Astrocyte of the cerebellum (primary cell): ENCODE measurements around the gene FAM83D.
A peak's percentile ranks its signal among the peaks of the same experiment; 100 is the strongest.

ENCODE experiments used
- DNase-seq: peaks from one replicate; pipeline ENCODE4 v3.0.0-alpha.2; 2011; ENCODE audit warnings: low read depth
- H3K4me3 ChIP-seq: 2 replicates; pipeline ENCODE4 v1.5.1; 2011; ENCODE audit warnings: mild to moderate bottlenecking, low read depth, low read length, moderate library complexity
- in situ Hi-C: cut with HindIII; loops from 2 replicates; pipeline ENCODE4 v1.10.0; 2017; ENCODE audit warnings: low sequenced_read_pairs
- TF ChIP-seq, protein P1 (sequence below): IDR thresholded peaks from 2 replicates; pipeline ENCODE4 v1.5.1; 2012; ENCODE audit warnings: low read length, low read depth, moderate library complexity, mild to moderate bottlenecking; ENCODE audit errors: missing control alignments

The FAM83D gene

DNA sequence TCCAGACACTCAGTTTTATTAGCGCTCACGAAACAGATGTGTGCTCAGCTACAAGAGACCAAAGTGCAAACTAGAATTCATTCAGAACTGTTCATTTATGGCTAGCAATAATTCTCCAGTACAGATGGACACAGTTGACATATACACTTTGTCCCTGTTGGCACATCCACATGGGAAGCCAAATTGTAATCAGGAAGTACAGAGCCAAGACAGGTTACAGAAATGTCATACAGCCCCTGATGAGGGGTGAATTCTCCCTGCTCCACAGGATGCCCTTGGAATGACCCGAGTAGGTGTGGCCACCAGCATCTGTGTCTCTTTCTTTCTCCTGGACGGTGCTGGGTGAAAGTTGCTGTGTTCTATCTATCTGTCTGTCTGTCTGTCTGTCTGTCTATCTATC, 43.5 kb downstream of the FAM83D start:
- in situ Hi-C loops = no loop called here
- TF ChIP-seq, protein P1, sequence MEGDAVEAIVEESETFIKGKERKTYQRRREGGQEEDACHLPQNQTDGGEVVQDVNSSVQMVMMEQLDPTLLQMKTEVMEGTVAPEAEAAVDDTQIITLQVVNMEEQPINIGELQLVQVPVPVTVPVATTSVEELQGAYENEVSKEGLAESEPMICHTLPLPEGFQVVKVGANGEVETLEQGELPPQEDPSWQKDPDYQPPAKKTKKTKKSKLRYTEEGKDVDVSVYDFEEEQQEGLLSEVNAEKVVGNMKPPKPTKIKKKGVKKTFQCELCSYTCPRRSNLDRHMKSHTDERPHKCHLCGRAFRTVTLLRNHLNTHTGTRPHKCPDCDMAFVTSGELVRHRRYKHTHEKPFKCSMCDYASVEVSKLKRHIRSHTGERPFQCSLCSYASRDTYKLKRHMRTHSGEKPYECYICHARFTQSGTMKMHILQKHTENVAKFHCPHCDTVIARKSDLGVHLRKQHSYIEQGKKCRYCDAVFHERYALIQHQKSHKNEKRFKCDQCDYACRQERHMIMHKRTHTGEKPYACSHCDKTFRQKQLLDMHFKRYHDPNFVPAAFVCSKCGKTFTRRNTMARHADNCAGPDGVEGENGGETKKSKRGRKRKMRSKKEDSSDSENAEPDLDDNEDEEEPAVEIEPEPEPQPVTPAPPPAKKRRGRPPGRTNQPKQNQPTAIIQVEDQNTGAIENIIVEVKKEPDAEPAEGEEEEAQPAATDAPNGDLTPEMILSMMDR = no peak
- no peak for DNase-seq
- H3K4me3 ChIP-seq = no peak overlapping the region

DNA sequence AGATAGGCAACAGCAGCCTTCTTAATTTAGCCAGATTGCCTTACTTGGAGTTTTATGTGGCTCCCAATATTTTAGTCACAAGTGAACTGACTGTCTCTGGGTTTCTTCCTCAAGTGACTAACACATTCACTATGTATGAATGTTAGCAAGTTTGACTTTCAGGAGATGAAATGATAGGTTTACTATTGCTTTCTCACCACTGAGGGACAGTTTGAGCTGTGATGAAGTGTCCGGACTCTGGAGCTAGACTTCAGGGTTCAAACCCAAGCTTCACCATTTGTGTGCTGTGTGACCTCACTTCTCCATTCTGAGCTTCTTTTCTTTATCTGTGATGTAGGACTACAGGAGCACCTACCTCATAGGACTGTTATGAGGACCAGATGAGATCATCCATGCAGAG, 44.1 kb downstream of the FAM83D start:
- in situ Hi-C loops = no loop called here
- TF ChIP-seq, protein P1 = no peak
- no peak for DNase-seq
- no peak overlapping the region for H3K4me3 ChIP-seq

DNA sequence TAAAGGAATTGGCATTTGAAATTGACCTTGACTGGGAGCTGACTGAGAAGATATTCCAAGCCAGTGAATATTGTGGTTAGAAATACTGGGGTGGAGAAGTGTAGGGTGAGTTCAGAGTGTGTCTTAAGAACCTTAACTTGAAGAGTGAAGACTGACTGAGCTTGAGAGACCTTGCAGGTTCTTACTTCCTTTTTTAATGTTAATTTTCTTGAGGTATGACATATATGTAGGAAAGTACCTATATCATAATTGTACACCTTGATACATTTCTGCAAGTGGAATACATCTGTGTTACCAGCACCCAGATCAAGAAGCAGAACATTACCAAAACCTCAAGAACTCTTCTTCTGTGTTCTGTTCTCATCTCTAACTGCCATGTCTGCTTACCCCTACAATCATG, 46.9 kb downstream of the FAM83D start:
- TF ChIP-seq, protein P1 = no peak
- in situ Hi-C loops = no loop called here
- DNase-seq = no peak
- no peak overlapping the region for H3K4me3 ChIP-seq

DNA sequence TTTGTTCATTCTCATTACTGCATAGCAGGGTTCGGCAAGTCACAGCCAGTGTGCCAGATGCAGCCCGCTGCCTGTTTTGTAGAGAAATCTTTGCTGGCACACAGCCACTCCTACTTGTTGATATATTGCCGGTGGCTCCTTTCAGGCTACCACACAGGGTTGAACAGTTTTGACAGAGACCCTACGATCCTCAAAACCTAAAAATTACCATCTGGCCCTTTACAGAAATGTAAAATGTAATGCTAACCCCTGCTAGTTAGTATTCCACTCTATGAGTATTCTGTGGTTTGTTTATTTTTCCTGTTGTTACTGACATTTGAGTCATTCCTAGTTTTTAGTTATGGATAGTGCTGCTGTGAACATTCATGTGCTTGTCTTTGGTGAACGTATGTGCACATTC, 47.4 kb downstream of the FAM83D start:
- TF ChIP-seq, protein P1 = no peak
- DNase-seq = peak; percentile 33
- in situ Hi-C loops = no loop called here
- H3K4me3 ChIP-seq = no peak overlapping the region

DNA sequence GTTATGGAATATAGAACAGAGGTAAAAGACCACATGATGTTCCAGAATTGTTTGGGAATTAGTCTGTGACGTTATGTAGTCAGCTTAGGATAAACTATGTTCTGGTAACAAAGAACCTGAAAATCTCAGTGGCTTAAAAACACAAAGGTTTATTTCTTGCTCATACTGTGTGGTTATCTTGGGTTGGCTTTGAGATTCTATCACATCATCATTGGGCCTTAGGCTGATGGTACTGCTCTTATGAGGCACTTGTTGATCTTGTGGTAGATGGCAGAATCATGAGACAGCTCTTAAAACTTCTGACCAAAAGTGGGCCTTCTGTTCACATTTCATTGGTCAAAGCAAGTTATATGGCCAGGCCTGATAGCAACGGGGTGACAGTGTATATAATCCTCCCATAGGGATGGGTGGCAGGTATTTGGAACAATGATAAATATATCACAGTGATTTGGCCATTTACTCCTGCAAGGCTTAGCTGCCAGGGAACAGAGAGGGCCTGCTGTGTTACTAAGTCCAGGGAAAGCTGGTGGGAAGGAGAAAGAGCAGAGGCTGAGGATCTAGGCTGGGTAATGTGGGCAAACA, 49.4 kb downstream of the FAM83D start:
- DNase-seq = no peak
- TF ChIP-seq, protein P1 = no peak
- in situ Hi-C loops = no loop called here
- no peak overlapping the region for H3K4me3 ChIP-seq

DNA sequence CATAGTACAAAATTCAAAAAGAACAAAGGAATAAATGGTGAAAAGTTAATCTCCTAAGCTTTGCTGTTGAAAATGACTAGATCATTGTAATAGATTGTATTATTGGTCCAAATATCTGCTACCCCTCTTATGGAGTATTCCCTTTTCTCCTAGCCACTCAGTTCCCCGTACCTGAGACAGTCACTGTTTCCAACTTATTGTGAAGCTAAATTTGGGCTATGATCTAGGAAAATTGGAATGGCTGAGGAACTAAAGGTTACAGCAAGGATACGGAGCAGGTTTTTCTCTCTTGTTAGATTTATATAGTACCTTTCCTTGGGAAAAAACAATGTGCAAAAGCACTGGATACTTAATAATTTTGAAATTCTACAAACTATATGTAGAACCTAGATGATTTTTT, 53.2 kb downstream of the FAM83D start:
- in situ Hi-C loops = no loop called here
- no peak for DNase-seq
- H3K4me3 ChIP-seq = no peak overlapping the region
- TF ChIP-seq, protein P1 = no peak
